Lung (tissue), 12 donors: Measurements from ENCODE around the gene CRNKL1. TPM values are rescaled to one million over a fixed set of nuclear protein-coding genes. Genes with fewer than 3 reads are reported as not detected.

Experiments
- ATAC-seq: fragments of 200-7000 bp; cut with Tn5 transposase; one replicate; pipeline ENCODE4 v1.9.1; 2020; ENCODE audit warnings: moderate number of reproducible peaks; ENCODE audit not compliant: insufficient read depth, low FRiP score
- DNase-seq, 3 donors: peaks; one replicate each; pipeline ENCODE4 v3.0.0-alpha.2; 2013 to 2017
- H3K27ac ChIP-seq, 2 donors: one replicate each; pipeline ENCODE4 v1.5.1; 2013; ENCODE audit warnings: mild to moderate bottlenecking in 2 of 2, moderate library complexity in 2 of 2, control low read depth in 1 of 2, inconsistent platforms in 1 of 2, low read depth in 1 of 2, low read length in 1 of 2
- H3K27me3 ChIP-seq, 3 donors: one replicate each; pipeline ENCODE4 v1.5.1; 2013; ENCODE audit warnings: low read length in 2 of 3; ENCODE audit not compliant: control insufficient read depth in 3 of 3, insufficient read depth in 3 of 3
- H3K36me3 ChIP-seq, 4 donors: one replicate each; pipeline ENCODE4 v1.5.1; 2013; ENCODE audit warnings: low read length in 4 of 4, mild to moderate bottlenecking in 1 of 4, moderate library complexity in 1 of 4; ENCODE audit not compliant: control insufficient read depth in 4 of 4, insufficient read depth in 4 of 4
- H3K4me1 ChIP-seq, 5 donors: one replicate each; pipeline ENCODE4 v1.5.1; 2013; ENCODE audit warnings: low read length in 5 of 5, mild to moderate bottlenecking in 2 of 5, moderate library complexity in 1 of 5; ENCODE audit not compliant: control insufficient read depth in 5 of 5, insufficient read depth in 5 of 5
- H3K4me3 ChIP-seq: one replicate; pipeline ENCODE4 v1.5.1; 2013; ENCODE audit warnings: mild to moderate bottlenecking, control low read depth, moderate library complexity
- H3K9ac ChIP-seq, 2 donors: one replicate each; pipeline ENCODE4 v1.5.1; 2013; ENCODE audit warnings: low read length in 2 of 2, control low read depth in 1 of 2; ENCODE audit not compliant: insufficient read depth in 1 of 2
- H3K9me3 ChIP-seq, 4 donors: one replicate each; pipeline ENCODE4 v1.5.1; 2013; ENCODE audit warnings: low read length in 3 of 4, mild to moderate bottlenecking in 1 of 4, moderate library complexity in 1 of 4; ENCODE audit not compliant: control insufficient read depth in 4 of 4, insufficient read depth in 3 of 4
- WGBS, 2 donors: extraction: QIAGEN DNeasy Blood & Tissue Kit; methylation state at CpG; one replicate each; pipeline ENCODE4 v1.1.7; 2013; 5-methylcytosine and 5-hydroxymethylcytosine counted together
- polyA plus RNA-seq, 2 donors: library from polyadenylated mRNA; stranded (reverse); fragments of 200-250 nt; gene quantifications; one replicate each; pipeline ENCODE4 v1.2.1, GENCODE V29; 2013
- total RNA-seq, 2 donors: library from RNA; depleted of rRNA in 1 of 2; stranded (reverse); fragments of >200 nt in 1 of 2; gene quantifications; one replicate each; pipeline ENCODE4 v1.2.1, GENCODE V29; 2014 to 2021
- TF ChIP-seq, protein P1 (sequence below): IDR thresholded peaks from 2 replicates; pipeline ENCODE4 v1.5.1; 2012; ENCODE audit warnings: mild to moderate bottlenecking; ENCODE audit errors: control extremely low read depth, extremely low read depth
- donor health status: control.
- donor health status: control.
- donor health status: Bipolar disorder and iron deficiency.
- donor health status: healthy.
- donor health status: DM: yes; HTN: yes; CAD: no.

The CRNKL1 gene
- total and polyA plus RNA-seq, 4 donors = 11.0 to 39.5 (median 20.4) TPM

DNA sequence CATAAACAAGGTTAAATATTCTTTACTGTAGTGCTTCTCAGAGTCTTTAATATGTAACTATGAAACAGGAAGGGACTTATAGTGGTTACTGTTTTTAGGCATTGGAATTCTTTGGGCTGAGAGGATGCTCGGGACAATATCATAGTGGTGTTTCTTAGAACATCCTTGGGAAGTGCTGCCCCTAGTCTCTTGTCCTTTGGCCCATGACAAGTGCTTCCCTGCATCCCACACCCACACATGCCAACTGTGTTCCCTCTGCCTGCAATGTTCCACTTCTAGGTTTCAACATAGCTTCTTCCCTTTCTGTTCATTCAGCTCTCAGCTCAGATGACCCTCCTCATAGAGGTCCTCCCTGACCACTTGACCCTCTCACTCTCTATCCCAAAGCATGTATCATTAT lies 37.7 kb upstream of the CRNKL1 start:
- peaks cover 0 to 4% (median 3%) of the 10 kb centered on the region in 5 donors for H3K4me1 ChIP-seq
- H3K9ac ChIP-seq = no peak overlapping the region
- H3K9me3 ChIP-seq = no peaks in the 10 kb centered on the region
- H3K27me3 ChIP-seq = no peaks in the 10 kb centered on the region
- WGBS, 2 donors = 50 to 67% methylated on average over 1 of the region's 1 CpG
- DNase-seq (no peak), ATAC-seq (no peak)
- no peak overlapping the region for H3K4me3 ChIP-seq
- TF ChIP-seq, protein P1, sequence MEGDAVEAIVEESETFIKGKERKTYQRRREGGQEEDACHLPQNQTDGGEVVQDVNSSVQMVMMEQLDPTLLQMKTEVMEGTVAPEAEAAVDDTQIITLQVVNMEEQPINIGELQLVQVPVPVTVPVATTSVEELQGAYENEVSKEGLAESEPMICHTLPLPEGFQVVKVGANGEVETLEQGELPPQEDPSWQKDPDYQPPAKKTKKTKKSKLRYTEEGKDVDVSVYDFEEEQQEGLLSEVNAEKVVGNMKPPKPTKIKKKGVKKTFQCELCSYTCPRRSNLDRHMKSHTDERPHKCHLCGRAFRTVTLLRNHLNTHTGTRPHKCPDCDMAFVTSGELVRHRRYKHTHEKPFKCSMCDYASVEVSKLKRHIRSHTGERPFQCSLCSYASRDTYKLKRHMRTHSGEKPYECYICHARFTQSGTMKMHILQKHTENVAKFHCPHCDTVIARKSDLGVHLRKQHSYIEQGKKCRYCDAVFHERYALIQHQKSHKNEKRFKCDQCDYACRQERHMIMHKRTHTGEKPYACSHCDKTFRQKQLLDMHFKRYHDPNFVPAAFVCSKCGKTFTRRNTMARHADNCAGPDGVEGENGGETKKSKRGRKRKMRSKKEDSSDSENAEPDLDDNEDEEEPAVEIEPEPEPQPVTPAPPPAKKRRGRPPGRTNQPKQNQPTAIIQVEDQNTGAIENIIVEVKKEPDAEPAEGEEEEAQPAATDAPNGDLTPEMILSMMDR = no peak
- peak overlapping the region in 1 of 2 donors; percentile 27 for H3K27ac ChIP-seq
- H3K36me3 ChIP-seq = no peaks in the 10 kb centered on the region

DNA sequence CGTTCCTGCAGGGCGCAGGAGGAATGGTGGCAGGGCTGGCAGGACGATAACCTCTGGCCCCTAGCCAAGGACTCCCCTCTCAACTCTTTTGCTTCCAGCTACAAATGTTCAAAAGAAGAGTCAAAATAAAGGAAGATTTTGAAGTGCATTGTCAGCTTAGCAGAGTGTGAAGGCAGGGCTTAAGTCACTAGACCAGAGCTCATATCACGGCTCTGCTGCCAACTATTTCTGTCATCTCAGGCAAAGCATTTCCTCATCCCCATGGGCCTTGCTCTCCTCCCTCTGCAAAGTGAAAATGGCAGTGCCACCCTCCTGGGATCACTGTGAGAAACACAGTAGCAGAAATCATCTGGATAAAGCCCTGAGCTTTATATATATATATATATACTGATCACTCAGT lies 36.8 kb upstream of the CRNKL1 start:
- peaks cover 0 to 10% (median 3%) of the 10 kb centered on the region in 5 donors for H3K4me1 ChIP-seq
- DNase-seq (no peak), ATAC-seq (no peak)
- no peaks in the 10 kb centered on the region for H3K9me3 ChIP-seq
- H3K4me3 ChIP-seq = no peak overlapping the region
- no peaks in the 10 kb centered on the region for H3K27me3 ChIP-seq
- no peak overlapping the region for H3K9ac ChIP-seq
- TF ChIP-seq, protein P1 = no peak
- WGBS, 2 donors = 69 to 80% methylated on average over 4 of the region's 4 CpGs
- H3K27ac ChIP-seq = peak overlapping the region in 1 of 2 donors; percentile 90
- no peaks in the 10 kb centered on the region for H3K36me3 ChIP-seq

DNA sequence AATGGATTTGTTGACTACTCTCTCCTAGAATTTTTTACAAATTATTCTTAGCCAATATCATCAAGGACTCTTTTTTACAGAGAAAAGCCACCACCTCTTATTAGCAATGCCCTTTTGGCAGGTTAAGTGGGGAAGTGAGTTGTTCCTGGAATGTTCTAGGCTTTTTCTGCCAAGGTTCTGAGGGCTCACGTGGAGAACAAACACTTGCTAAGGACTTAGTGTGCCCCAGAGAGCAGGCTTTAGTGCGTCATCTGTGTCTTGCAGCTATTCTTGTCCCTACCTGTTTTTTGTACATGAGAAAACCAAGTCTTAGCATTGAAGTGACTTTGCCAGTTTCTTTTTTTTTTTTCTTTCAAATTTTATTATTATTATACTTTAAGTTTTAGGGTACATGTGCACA lies 33.5 kb upstream of the CRNKL1 start:
- DNase-seq = no peak
- Histone ChIP-seq H3K36me3 (no peaks in the 10 kb centered on the region), H3K4me3 (no peak overlapping the region), H3K27me3 (peaks cover 0 to 3% (median 0%) of the 10 kb centered on the region in 3 donors), H3K9ac (no peak overlapping the region), H3K27ac (peak overlapping the region in 1 of 2 donors; percentile 84), H3K9me3 (no peaks in the 10 kb centered on the region), H3K4me1 (peaks cover 0 to 11% (median 3%) of the 10 kb centered on the region in 5 donors)
- ATAC-seq = peak; percentile 35
- 54 to 57% methylated on average over 2 of the region's 2 CpGs for WGBS, 2 donors
- TF ChIP-seq, protein P1 = no peak

DNA sequence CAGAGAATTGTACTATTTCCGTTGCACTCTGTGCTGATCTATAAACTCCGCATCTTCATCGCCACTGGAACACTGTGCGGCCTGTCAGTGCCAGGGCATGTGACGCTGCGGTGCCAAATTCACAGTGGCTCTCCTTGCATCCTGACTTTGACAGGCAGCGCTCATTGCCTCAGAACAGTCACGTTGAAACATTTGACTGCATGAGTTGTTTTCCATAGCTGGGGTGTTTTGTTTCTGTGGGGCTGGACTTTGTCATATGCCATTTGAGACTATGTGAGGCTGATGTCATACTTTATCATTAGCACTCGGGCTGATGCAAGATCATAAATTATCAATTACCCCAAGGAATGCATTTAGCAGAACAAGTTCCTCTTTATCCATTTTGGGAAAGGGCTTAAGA lies 32.8 kb upstream of the CRNKL1 start:
- Histone ChIP-seq H3K9me3 (no peaks in the 10 kb centered on the region), H3K4me1 (peaks cover 0 to 11% (median 3%) of the 10 kb centered on the region in 5 donors), H3K27me3 (peaks cover 0 to 3% (median 0%) of the 10 kb centered on the region in 3 donors), H3K27ac (peak overlapping the region in 1 of 2 donors; percentile 89), H3K4me3 (no peak overlapping the region), H3K9ac (no peak overlapping the region), H3K36me3 (no peaks in the 10 kb centered on the region)
- DNase-seq (no peak), ATAC-seq (no peak)
- 83 to 88% methylated on average over 9 of the region's 9 CpGs for WGBS, 2 donors
- TF ChIP-seq, protein P1 = no peak
